ENCODE measurements around the gene URAD. TPM values are rescaled to one million over a fixed set of nuclear protein-coding genes. Genes with fewer than 3 reads are reported as not detected.

The URAD gene
- total RNA-seq, 4 donors from 2014 or later: not detected

GRCh38 chr13:28031896-28032288 lies 43.4 kb upstream of the URAD start:
- Histone ChIP-seq H3K4me1 (no peaks in the 10 kb centered on the region), H3K36me3 (no peaks in the 10 kb centered on the region), H3K27ac (no peak overlapping the region), H3K27me3 (peaks cover 23% of the 10 kb centered on the region), H3K9me3 (no peaks in the 10 kb centered on the region), H3K4me3 (no peak overlapping the region)
- 75 to 77% methylated on average over 4 to 5 of the region's 5 CpGs for WGBS, 2 donors (ENCODE audit: low coverage in 1 of 2)
- TF ChIP-seq EP300 (IDR thresholded peaks at IDR 0.05): no peak
- TF ChIP-seq POLR2A (IDR thresholded peaks at IDR 0.05): no peak
- TF ChIP-seq CTCF (IDR thresholded peaks at IDR 0.05): no peak
- no peak for TF ChIP-seq POLR2AphosphoS5 (IDR thresholded peaks at IDR 0.05)
- no peak for ATAC-seq

GRCh38 chr13:28031220-28031895 lies 42.9 kb upstream of the URAD start:
- no peak for ATAC-seq
- no peaks in the 10 kb centered on the region for H3K9me3 ChIP-seq
- H3K4me3 ChIP-seq: no peak overlapping the region
- H3K4me1 ChIP-seq: no peaks in the 10 kb centered on the region
- H3K36me3 ChIP-seq: no peaks in the 10 kb centered on the region
- 77 to 89% methylated on average over 8 to 10 of the region's 10 CpGs for whole genome bisulfite sequencing, 2 donors (ENCODE audit: low coverage in 1 of 2)
- no peak overlapping the region for H3K27ac ChIP-seq
- no peak for TF ChIP-seq CTCF (IDR thresholded peaks at IDR 0.05)
- TF ChIP-seq POLR2A (IDR thresholded peaks at IDR 0.05): no peak
- TF ChIP-seq EP300 (IDR thresholded peaks at IDR 0.05): no peak
- no peak for TF ChIP-seq POLR2AphosphoS5 (IDR thresholded peaks at IDR 0.05)
- H3K27me3 ChIP-seq: peaks cover 23% of the 10 kb centered on the region

GRCh38 chr13:28027607-28028364 lies 39.3 kb upstream of the URAD start:
- Histone ChIP-seq H3K27me3 (peaks cover 27% of the 10 kb centered on the region), H3K4me1 (no peaks in the 10 kb centered on the region), H3K4me3 (no peak overlapping the region), H3K27ac (no peak overlapping the region), H3K9me3 (no peaks in the 10 kb centered on the region), H3K36me3 (no peaks in the 10 kb centered on the region)
- WGBS, 2 donors (ENCODE audit: low coverage in 1 of 2): 63 to 73% methylated on average over 5 to 7 of the region's 8 CpGs
- ATAC-seq: no peak
- TF ChIP-seq CTCF (IDR thresholded peaks at IDR 0.05): no peak

GRCh38 chr13:28027071-28027470 lies 38.6 kb upstream of the URAD start:
- no peak overlapping the region for H3K27ac ChIP-seq
- H3K27me3 ChIP-seq: peaks cover 25% of the 10 kb centered on the region
- H3K4me1 ChIP-seq: no peaks in the 10 kb centered on the region
- no peaks in the 10 kb centered on the region for H3K9me3 ChIP-seq
- ATAC-seq: no peak
- no peak for TF ChIP-seq CTCF (IDR thresholded peaks at IDR 0.05)
- no peak for TF ChIP-seq EP300 (IDR thresholded peaks at IDR 0.05)
- no peak for TF ChIP-seq POLR2A (IDR thresholded peaks at IDR 0.05)
- no peak for TF ChIP-seq POLR2AphosphoS5 (IDR thresholded peaks at IDR 0.05)
- H3K36me3 ChIP-seq: no peaks in the 10 kb centered on the region
- no peak overlapping the region for H3K4me3 ChIP-seq

GRCh38 chr13:28026508-28026907 lies 38.0 kb upstream of the URAD start:
- TF ChIP-seq POLR2AphosphoS5 (IDR thresholded peaks at IDR 0.05): no peak
- TF ChIP-seq EP300 (IDR thresholded peaks at IDR 0.05): no peak
- WGBS, 2 donors (ENCODE audit: low coverage in 1 of 2): 88 to 94% methylated on average over 6 to 9 of the region's 9 CpGs
- Histone ChIP-seq H3K36me3 (no peaks in the 10 kb centered on the region), H3K27me3 (peaks cover 19% of the 10 kb centered on the region), H3K9me3 (no peaks in the 10 kb centered on the region), H3K4me3 (no peak overlapping the region), H3K4me1 (no peaks in the 10 kb centered on the region), H3K27ac (no peak overlapping the region)
- no peak for ATAC-seq
